Neuron (in vitro differentiated cells): ENCODE data around the gene TTYH2.
"Not testable (repeated sequence)": the region's sequence is repeated elsewhere in the genome, so short reads cannot be mapped to it uniquely, and the experiment has no call there.

Source experiments
- H2AFZ ChIP-seq: one replicate; pipeline ENCODE4 v1.6.1; 2013; ENCODE audit warnings: low read depth, mild to moderate bottlenecking, inconsistent platforms, low read length, moderate library complexity
- H3K27me3 ChIP-seq: one replicate; pipeline ENCODE4 v1.6.1; 2013; ENCODE audit warnings: low read length; ENCODE audit not compliant: insufficient read depth
- H3K36me3 ChIP-seq: one replicate; pipeline ENCODE4 v1.6.1; 2013; ENCODE audit warnings: low read length; ENCODE audit not compliant: insufficient read depth
- H3K4me1 ChIP-seq: one replicate; pipeline ENCODE4 v1.6.1; 2013; ENCODE audit warnings: low read length; ENCODE audit not compliant: insufficient read depth
- H3K4me3 ChIP-seq: 2 replicates; pipeline ENCODE4 v1.5.1; 2013; ENCODE audit warnings: mild to moderate bottlenecking, low read length, moderate library complexity
- H3K9me3 ChIP-seq: one replicate; pipeline ENCODE4 v1.6.1; 2013; ENCODE audit warnings: low read length

The TTYH2 gene

DNA sequence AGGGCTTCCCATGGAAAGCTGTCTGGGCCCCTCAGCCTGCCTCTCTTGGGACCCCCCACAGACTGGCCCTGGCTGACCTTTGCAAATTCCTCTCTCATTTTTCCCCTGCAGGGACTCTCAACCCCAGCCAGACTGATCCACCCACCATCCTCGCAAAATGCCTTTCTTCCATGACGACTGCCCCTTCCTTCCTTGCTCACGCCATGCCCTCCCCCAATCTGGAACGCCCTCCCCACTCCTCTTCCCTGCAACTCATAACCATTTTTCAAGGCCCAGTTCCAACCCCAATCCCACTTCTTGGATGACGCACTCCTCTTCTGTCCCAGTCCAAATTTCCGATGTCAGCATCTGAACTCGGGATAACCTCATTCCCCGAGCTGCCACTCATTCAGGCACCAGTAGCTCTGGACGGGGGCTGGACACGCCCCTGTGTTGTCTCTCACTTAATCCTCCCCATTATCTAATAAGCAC lies 59.4 kb downstream of the TTYH2 start:
- H3K27me3 ChIP-seq: no peaks in the 10 kb centered on the region
- peaks cover 67% of the 10 kb centered on the region for H3K4me1 ChIP-seq
- no peaks in the 10 kb centered on the region for H3K9me3 ChIP-seq
- H2AFZ ChIP-seq: no peak overlapping the region
- H3K4me3 ChIP-seq: no peak overlapping the region
- H3K36me3 ChIP-seq: no peaks in the 10 kb centered on the region

GRCh38 chr17:74274060-74274708 lies 60.8 kb downstream of the TTYH2 start, which contains the start of gene DNAI2:
Gene DNAI2, plus strand, starts transcription at chr17:74274234. Its CDS starts 7,584 bp downstream, at chr17:74281818.
- H3K4me3 ChIP-seq: no peak within 1 kb of the TSS
- H2AFZ ChIP-seq: no peak within 1 kb of the TSS
- peaks cover 69% of the 10 kb centered on the region for H3K4me1 ChIP-seq
- no peaks in the 10 kb centered on the region for H3K9me3 ChIP-seq
- no peaks in the 10 kb centered on the region for H3K27me3 ChIP-seq
- H3K36me3 ChIP-seq: no peaks in the 10 kb centered on the region

DNA sequence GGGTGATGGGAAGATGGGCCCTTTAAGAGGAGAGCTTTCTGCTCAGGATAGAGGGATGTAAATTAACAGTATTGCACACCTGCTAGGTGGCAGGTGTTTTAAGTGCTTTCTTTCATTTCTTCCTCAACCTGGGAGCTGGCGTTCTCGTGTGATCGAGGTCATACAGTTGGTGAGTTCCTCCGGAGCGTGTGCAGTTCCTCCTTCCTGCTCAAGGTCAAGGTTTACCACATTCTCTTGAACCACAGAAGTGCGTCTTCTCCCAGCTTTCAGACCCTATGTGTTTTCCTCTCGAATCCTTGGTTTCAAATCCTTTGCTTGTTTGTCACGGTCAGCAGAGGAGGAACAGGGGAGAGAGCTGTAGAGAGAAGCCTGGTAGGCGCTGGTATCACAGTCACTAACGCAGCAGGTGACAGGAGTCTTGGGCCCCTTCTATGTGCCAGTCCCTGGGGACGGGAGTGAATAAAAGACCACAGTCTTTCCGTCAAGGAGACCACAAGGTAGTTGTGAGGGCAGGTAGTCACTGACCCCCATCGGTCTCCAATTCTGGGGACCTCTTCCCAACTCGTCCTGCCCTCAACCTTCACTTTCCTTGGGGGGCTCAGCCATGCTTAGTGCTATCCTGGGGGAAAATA lies 61.5 kb downstream of the TTYH2 start:
- no peaks in the 10 kb centered on the region for H3K27me3 ChIP-seq
- no peaks in the 10 kb centered on the region for H3K9me3 ChIP-seq
- H2AFZ ChIP-seq: no peak overlapping the region
- H3K36me3 ChIP-seq: no peaks in the 10 kb centered on the region
- H3K4me1 ChIP-seq: peaks cover 69% of the 10 kb centered on the region
- H3K4me3 ChIP-seq: no peak overlapping the region

DNA sequence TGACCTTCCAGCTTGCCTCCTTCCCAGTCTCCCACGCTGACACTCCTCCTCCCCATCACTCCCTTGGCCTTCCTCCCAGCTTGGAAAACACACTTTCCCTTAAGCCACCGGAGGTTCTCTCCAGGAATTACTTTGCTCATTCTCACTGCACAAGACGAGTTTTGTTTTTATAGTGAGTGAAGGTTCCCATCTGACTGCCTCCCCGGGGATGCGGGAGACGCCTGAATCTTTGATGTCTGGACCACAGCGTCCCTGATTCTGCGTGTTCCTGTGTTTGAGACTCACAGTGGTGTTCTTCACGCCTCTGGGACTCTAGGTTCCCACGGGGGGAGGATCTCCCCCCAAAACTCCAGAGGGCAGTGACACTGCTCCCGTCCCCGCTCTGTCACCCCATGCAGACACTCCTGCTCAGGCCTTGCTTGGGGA lies 62.7 kb downstream of the TTYH2 start:
- Histone ChIP-seq H3K27me3 (no peaks in the 10 kb centered on the region), H3K4me1 (peaks cover 60% of the 10 kb centered on the region), H3K36me3 (no peaks in the 10 kb centered on the region), H3K4me3 (no peak overlapping the region), H3K9me3 (no peaks in the 10 kb centered on the region), H2AFZ (no peak overlapping the region)

GRCh38 chr17:74276541-74277009 lies 63.2 kb downstream of the TTYH2 start:
- Histone ChIP-seq H3K9me3 (no peaks in the 10 kb centered on the region), H3K27me3 (no peaks in the 10 kb centered on the region), H3K4me1 (peaks cover 55% of the 10 kb centered on the region), H3K36me3 (no peaks in the 10 kb centered on the region), H3K4me3 (no peak overlapping the region), H2AFZ (no peak overlapping the region)

- no peaks in the 10 kb centered on the region for H3K27me3 ChIP-seq
- H3K4me3 ChIP-seq: no peak overlapping the region
- no peak overlapping the region for H2AFZ ChIP-seq
- H3K9me3 ChIP-seq: no peaks in the 10 kb centered on the region
- no peaks in the 10 kb centered on the region for H3K36me3 ChIP-seq
- H3K4me1 ChIP-seq: peaks cover 42% of the 10 kb centered on the region
Observed at GRCh38 chr17:74277935-74278334, 64.6 kb downstream of the TTYH2 start.

- H3K4me3 ChIP-seq, H2AFZ ChIP-seq, H3K27me3 ChIP-seq, H3K36me3 ChIP-seq, H3K9me3 ChIP-seq: not testable (repeated sequence)
- H3K4me1 ChIP-seq: peaks cover 29% of the 10 kb centered on the region
Observed at GRCh38 chr17:74279617-74280016, 66.2 kb downstream of the TTYH2 start.

DNA sequence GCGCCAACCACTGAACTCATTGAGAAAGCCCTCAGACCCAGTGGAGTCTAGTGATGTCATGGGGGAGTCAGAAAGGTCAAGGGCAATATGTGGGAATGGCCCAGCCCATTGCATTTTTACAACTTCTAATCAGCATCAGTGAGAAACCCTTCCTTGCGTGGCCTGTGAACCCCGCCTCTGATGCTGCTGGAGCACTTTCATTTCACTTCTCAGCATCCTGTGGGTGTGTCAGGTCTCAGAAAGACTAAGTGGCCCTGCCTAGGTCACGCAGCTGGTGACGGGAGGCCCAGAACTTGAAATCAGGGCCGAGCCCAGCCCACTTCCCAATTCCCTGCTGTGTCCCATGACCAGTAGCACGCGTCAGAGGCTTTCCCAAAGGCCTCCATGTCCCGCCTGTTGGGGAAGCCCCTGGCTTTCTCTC lies 66.7 kb downstream of the TTYH2 start:
- no peaks in the 10 kb centered on the region for H3K27me3 ChIP-seq
- no peak overlapping the region for H2AFZ ChIP-seq
- no peak overlapping the region for H3K4me3 ChIP-seq
- H3K36me3 ChIP-seq: no peaks in the 10 kb centered on the region
- peaks cover 27% of the 10 kb centered on the region for H3K4me1 ChIP-seq
- no peaks in the 10 kb centered on the region for H3K9me3 ChIP-seq

- no peaks in the 10 kb centered on the region for H3K27me3 ChIP-seq
- H3K9me3 ChIP-seq: no peaks in the 10 kb centered on the region
- H2AFZ ChIP-seq: no peak overlapping the region
- H3K4me3 ChIP-seq: no peak overlapping the region
- peaks cover 15% of the 10 kb centered on the region for H3K4me1 ChIP-seq
- no peaks in the 10 kb centered on the region for H3K36me3 ChIP-seq
Observed at GRCh38 chr17:74281799-74282198, 68.4 kb downstream of the TTYH2 start.

DNA sequence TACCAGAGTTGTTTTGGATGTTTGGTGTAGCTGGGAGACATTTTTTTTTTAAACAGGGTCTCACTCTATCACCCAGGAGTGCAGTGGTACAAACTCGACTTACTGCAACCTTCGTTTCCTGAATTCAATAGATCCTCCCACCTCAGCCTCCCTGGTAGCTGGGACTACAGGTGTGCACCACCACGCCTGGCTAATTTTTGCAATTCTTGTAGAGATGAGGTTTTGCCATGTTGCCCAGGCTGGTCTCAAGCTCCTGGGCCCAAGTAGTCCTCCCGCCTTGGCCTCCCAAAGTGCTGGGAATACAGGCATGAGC lies 68.9 kb downstream of the TTYH2 start:
- H3K36me3 ChIP-seq, H2AFZ ChIP-seq, H3K9me3 ChIP-seq, H3K27me3 ChIP-seq, H3K4me3 ChIP-seq: not testable (repeated sequence)
- H3K4me1 ChIP-seq: peaks cover 11% of the 10 kb centered on the region

- Histone ChIP-seq H2AFZ (no peak overlapping the region), H3K4me3 (no peak overlapping the region), H3K9me3 (no peaks in the 10 kb centered on the region), H3K4me1 (peaks cover 5% of the 10 kb centered on the region), H3K27me3 (no peaks in the 10 kb centered on the region), H3K36me3 (no peaks in the 10 kb centered on the region)
Observed at GRCh38 chr17:74282587-74283370, 69.4 kb downstream of the TTYH2 start.

GRCh38 chr17:74283371-74283673 lies 70.0 kb downstream of the TTYH2 start:
- Histone ChIP-seq H3K4me3 (no peak overlapping the region), H2AFZ (no peak overlapping the region), H3K36me3 (no peaks in the 10 kb centered on the region), H3K27me3 (no peaks in the 10 kb centered on the region), H3K9me3 (no peaks in the 10 kb centered on the region), H3K4me1 (peaks cover 3% of the 10 kb centered on the region)

DNA sequence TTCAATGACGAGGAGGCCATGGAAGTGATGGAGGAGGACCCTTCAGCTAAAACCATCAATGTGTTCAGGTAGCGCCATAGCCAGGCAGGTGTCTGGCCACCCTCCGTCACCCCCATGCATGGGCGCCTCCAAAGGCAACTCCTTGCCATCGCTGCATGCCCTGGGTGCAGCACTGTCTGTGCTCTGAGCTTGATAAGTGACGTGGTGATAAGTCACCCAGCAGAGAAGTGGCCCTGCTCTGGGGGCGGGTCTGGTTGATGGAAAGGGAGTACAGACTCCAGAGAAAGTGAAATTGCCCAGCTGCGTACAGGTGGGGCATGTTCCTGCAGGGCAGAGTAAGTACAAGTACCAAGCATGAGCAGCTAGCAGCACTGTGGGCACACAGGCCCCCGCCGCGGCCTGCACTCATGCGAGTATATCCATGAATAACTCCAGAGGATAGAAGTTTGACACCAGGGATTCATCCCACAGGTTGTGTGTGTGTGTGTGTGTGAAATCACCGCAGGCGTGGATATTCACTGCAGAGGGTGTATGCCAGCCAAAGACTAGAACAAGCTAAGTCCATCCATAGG lies 73.7 kb downstream of the TTYH2 start:
- H3K4me3 ChIP-seq: no peak overlapping the region
- no peaks in the 10 kb centered on the region for H3K9me3 ChIP-seq

More for the DNA sequence above, 73.7 kb downstream of the TTYH2 start:
- Histone ChIP-seq H3K36me3 (no peaks in the 10 kb centered on the region), H3K27me3 (no peaks in the 10 kb centered on the region), H2AFZ (no peak overlapping the region), H3K4me1 (peaks cover 11% of the 10 kb centered on the region)
